Prostate gland (tissue), 2 donors: ENCODE measurements around the gene ABI3BP. TPM values are rescaled to one million over a fixed set of nuclear protein-coding genes. Genes with fewer than 3 reads are reported as not detected.

Experiments
- DNase-seq: peaks from one replicate; pipeline ENCODE4 v3.0.0-alpha.2; 2019; ENCODE audit warnings: low spot score
- H3K27ac ChIP-seq, 2 donors: fragments of 200-600 bp; sonication (generic); 2 replicates each; pipeline ENCODE4 v1.5.1; 2017 to 2019
- H3K27me3 ChIP-seq: fragments of 200-600 bp; sonication (generic); replicated peaks from 2 replicates; pipeline ENCODE4 v1.5.1; 2019; ENCODE audit not compliant: insufficient read depth
- H3K36me3 ChIP-seq, 2 donors: fragments of 200-600 bp; sonication (generic); 1 replicate in 1 of 2; 2 replicates in 1 of 2; pipeline versions ENCODE4 v1.5.1 to v1.8.1; 2017 to 2019
- H3K4me1 ChIP-seq: fragments of 200-600 bp; sonication (generic); replicated peaks from 2 replicates; pipeline ENCODE4 v1.5.1; 2019
- H3K4me3 ChIP-seq, 2 donors: fragments of 200-600 bp; sonication (generic); 2 replicates each; pipeline ENCODE4 v1.5.1; 2017 to 2019
- H3K9me3 ChIP-seq: fragments of 200-600 bp; sonication (generic); 2 replicates; pipeline ENCODE4 v1.5.1; 2017
- POLR2A ChIP-seq: fragments of 450-650 bp; IDR thresholded peaks from one replicate; pipeline ENCODE4 v1.6.1; 2016; ENCODE audit warnings: antibody characterized with exemption, mild to moderate bottlenecking
- POLR2AphosphoS5 ChIP-seq: sonication (generic); formaldehyde crosslinking; IDR thresholded peaks from one replicate; pipeline ENCODE4 v1.6.1; 2017; ENCODE audit warnings: antibody characterized with exemption
- WGBS: methylation state at CpG from one replicate; pipeline ENCODE4 v1.1.5; 2018; 5-methylcytosine and 5-hydroxymethylcytosine counted together
- intact Hi-C: fragments of 100-400 bp; cut with DNase I; formaldehyde crosslinking; loops from one replicate; pipeline ENCODE4 v1.14.2; 2022
- total RNA-seq, 2 donors: library from RNA; depleted of rRNA; stranded (reverse); fragments of >200 nt; gene quantifications; one replicate each; pipeline ENCODE4 v1.1.0, GENCODE V29; 2016
- TF ChIP-seq, protein P1 (sequence below), 4 experiments: fragments of 200-600 bp in 2 of 4; fragments of 450-650 bp in 2 of 4; sonication (generic) in 2 of 4; IDR thresholded peaks; 1 replicate in 3 of 4; 2 replicates in 1 of 4; pipeline ENCODE4 v1.5.1; 2016 to 2019; ENCODE audit warnings: antibody characterized with exemption in 4 of 4, mild to moderate bottlenecking in 2 of 4, moderate library complexity in 2 of 4

ABI3BP gene
- total RNA-seq, 2 donors from 2014 or later: 15.3 to 16.6 TPM

DNA sequence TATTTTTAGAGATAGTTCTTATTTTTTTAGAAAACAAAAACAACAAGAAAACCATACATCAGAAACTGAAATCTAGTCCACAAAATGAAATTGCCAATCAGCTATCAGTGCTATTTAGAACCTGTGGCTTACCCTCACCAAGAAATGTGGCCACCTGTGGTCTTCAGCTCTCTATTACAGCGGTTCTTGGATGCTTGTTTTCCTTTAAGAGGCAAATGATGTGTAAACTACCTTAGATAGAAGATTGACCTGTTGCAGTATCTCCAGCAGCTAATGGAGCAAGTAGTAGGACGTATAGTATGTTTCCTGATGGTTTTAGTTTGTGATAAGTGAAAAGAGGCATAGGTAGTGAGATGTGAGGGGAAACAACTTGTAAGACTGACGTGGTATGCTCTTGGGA lies 262.7 kb downstream of the ABI3BP start:
- 85% methylated on average over 3 of the region's 3 CpGs for WGBS
- H3K27ac ChIP-seq: no peak overlapping the region
- no peak overlapping the region for H3K4me3 ChIP-seq
- no peaks in the 10 kb centered on the region for H3K9me3 ChIP-seq
- no peaks in the 10 kb centered on the region for H3K36me3 ChIP-seq
- TF ChIP-seq POLR2A (no peak), POLR2AphosphoS5 (no peak)
- TF ChIP-seq, protein P1, sequence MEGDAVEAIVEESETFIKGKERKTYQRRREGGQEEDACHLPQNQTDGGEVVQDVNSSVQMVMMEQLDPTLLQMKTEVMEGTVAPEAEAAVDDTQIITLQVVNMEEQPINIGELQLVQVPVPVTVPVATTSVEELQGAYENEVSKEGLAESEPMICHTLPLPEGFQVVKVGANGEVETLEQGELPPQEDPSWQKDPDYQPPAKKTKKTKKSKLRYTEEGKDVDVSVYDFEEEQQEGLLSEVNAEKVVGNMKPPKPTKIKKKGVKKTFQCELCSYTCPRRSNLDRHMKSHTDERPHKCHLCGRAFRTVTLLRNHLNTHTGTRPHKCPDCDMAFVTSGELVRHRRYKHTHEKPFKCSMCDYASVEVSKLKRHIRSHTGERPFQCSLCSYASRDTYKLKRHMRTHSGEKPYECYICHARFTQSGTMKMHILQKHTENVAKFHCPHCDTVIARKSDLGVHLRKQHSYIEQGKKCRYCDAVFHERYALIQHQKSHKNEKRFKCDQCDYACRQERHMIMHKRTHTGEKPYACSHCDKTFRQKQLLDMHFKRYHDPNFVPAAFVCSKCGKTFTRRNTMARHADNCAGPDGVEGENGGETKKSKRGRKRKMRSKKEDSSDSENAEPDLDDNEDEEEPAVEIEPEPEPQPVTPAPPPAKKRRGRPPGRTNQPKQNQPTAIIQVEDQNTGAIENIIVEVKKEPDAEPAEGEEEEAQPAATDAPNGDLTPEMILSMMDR (IDR thresholded peaks at IDR 0.05): no peak
- H3K27me3 ChIP-seq: no peaks in the 10 kb centered on the region
- H3K4me1 ChIP-seq: no peaks in the 10 kb centered on the region
- intact Hi-C loops: no loop called here
- DNase-seq: no peak

DNA sequence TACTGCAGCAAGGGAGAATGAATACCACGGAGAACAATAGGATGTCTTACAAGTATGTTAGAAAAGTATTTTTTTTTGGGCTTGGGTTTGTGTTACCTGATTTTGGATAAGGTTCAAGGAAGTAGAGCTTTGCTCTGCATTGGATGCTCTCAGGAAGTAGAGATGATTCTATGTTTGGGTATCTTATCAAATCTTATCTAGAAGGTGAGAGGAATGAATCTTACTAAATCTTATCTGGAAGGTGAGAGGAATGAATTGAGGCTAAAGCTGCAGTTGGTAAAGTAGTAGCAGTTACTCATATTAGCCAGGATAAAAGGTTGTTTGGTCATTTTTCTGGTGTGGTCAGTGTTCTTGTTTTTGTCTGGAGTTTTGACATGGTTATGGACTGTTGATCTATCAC lies 266.5 kb downstream of the ABI3BP start:
- no peaks in the 10 kb centered on the region for H3K36me3 ChIP-seq
- no peaks in the 10 kb centered on the region for H3K9me3 ChIP-seq
- H3K4me1 ChIP-seq: no peaks in the 10 kb centered on the region
- no peak overlapping the region for H3K27ac ChIP-seq
- TF ChIP-seq POLR2A (no peak), POLR2AphosphoS5 (no peak)
- TF ChIP-seq, protein P1 (IDR thresholded peaks at IDR 0.05): no peak
- DNase-seq: no peak
- intact Hi-C loops: no loop called here
- H3K27me3 ChIP-seq: no peaks in the 10 kb centered on the region
- H3K4me3 ChIP-seq: no peak overlapping the region
- WGBS: 78% methylated on average over 1 of the region's 1 CpG

DNA sequence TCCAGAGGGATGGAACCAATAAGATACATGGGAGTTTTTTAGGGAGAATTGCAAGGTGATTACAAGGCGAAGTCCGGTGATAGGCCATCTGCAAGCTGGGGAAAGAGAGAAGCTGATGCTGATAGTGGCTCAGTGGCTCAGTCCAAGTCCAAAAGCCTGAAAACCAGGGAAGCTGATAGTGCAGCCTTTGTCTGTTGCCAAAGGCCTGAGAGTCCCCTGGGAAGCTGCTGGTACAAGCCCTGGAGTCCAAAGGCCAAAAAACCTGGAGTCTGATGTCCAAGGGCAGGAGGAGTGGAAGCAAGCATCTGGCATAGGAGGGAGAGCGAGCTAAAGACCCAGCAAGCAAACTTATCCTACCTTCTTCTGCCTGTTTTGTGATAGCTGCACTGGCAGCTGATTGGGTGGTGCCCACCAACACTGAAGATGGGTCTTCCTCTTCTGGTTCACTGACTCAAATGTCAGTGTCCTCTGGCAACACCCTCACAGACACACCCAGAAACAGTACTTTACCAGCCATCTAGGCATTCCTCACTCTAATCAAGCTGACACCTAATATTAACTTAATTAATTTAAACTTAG lies 267.2 kb downstream of the ABI3BP start:
- Histone ChIP-seq H3K9me3 (no peaks in the 10 kb centered on the region), H3K4me3 (no peak overlapping the region), H3K36me3 (no peaks in the 10 kb centered on the region), H3K4me1 (no peaks in the 10 kb centered on the region), H3K27ac (no peak overlapping the region), H3K27me3 (no peaks in the 10 kb centered on the region)
- intact Hi-C loops: no loop called here
- TF ChIP-seq, protein P1 (IDR thresholded peaks at IDR 0.05): no peak
- no peak for TF ChIP-seq POLR2A
- no peak for TF ChIP-seq POLR2AphosphoS5
- 96% methylated on average over 3 of the region's 3 CpGs for WGBS
- DNase-seq: no peak

DNA sequence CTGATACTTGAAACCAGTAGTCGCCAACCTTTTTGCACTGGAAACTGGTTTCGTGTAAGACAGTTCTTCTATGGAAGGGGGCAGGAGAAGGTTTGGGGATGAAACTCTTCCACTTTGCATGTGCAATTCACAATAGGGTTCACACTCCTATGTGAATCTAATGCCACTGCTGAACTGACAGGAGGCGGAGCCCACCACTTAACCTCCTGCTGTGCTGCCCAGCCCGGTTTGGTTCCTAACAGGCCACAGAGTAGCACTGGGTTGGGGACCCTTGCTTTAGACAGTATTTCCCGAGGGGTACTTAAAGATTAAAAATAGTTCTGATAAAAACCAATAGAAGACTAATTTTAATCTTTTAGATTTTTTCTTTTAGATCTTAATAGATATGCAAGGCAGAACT lies 272.8 kb downstream of the ABI3BP start:
- intact Hi-C loops: no loop called here
- 73% methylated on average over 5 of the region's 5 CpGs for WGBS
- TF ChIP-seq POLR2A (no peak), POLR2AphosphoS5 (no peak)
- TF ChIP-seq, protein P1 (IDR thresholded peaks at IDR 0.05): no peak
- no peak overlapping the region for H3K4me3 ChIP-seq
- H3K9me3 ChIP-seq: no peaks in the 10 kb centered on the region
- H3K27me3 ChIP-seq: no peaks in the 10 kb centered on the region
- DNase-seq: no peak
- no peaks in the 10 kb centered on the region for H3K4me1 ChIP-seq
- no peak overlapping the region for H3K27ac ChIP-seq
- H3K36me3 ChIP-seq: no peaks in the 10 kb centered on the region

DNA sequence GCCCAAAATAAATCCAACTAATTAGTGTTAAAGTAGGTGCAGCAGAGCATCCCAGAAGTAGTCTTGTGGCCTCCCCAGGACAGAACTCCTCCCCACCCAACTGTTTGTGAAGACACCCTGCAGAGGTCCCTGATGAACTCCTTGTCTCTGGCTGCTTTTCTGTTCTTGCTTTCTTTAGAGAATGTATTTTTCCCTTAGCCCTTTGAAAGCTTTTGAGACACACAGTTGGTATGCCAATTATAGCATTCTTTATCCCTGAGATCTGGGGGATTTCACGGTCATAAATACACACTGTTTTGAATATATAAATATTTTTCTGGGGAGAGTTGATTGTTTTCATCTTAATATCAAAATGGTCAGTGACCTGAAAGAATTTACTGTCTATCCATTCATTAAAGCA lies 274.1 kb downstream of the ABI3BP start:
- intact Hi-C loops: no loop called here
- H3K4me1 ChIP-seq: no peaks in the 10 kb centered on the region

More for the DNA sequence above, 274.1 kb downstream of the ABI3BP start:
- DNase-seq: no peak
- WGBS: 13% methylated on average over 1 of the region's 1 CpG
- TF ChIP-seq POLR2AphosphoS5: no peak
- no peak for TF ChIP-seq POLR2A
- TF ChIP-seq, protein P1 (IDR thresholded peaks at IDR 0.05): no peak
- Histone ChIP-seq H3K36me3 (no peaks in the 10 kb centered on the region), H3K9me3 (no peaks in the 10 kb centered on the region), H3K27ac (no peak overlapping the region), H3K4me3 (no peak overlapping the region), H3K27me3 (no peaks in the 10 kb centered on the region)
